ENCODE measurements around the gene PPM1N.

PPM1N gene

GRCh38 chr19:45498411-45499195 is at the start of gene PPM1N:
TSS of gene PPM1N (plus strand) at chr19:45498443. CDS start at chr19:45498473, 30 bp downstream.
- peak in 1 of 14 donors; percentile 5 for DNase-seq

GRCh38 chr19:45448887-45449299 is 49.4 kb upstream of the PPM1N start:
- no peak for DNase-seq

GRCh38 chr19:45450012-45450333 is 48.3 kb upstream of the PPM1N start:
- DNase-seq: no peak

- peak in 2 of 14 donors; percentile 20 to 64 for DNase-seq
Observed at GRCh38 chr19:45451131-45451849, 47.0 kb upstream of the PPM1N start.

- no peak for DNase-seq
Observed at GRCh38 chr19:45451850-45452387, 46.3 kb upstream of the PPM1N start.

GRCh38 chr19:45455707-45456499 is 42.3 kb upstream of the PPM1N start:
- peak in 10 of 14 donors; percentile 11 to 66 (median 24) for DNase-seq

GRCh38 chr19:45456500-45456815 is 41.8 kb upstream of the PPM1N start:
- no peak for DNase-seq

GRCh38 chr19:45457776-45458175 is 40.5 kb upstream of the PPM1N start:
- DNase-seq: no peak

GRCh38 chr19:45460807-45461347 is 37.4 kb upstream of the PPM1N start:
- no peak for DNase-seq

- DNase-seq: no peak
Observed at GRCh38 chr19:45462174-45462573, 36.1 kb upstream of the PPM1N start.

- no peak for DNase-seq
Observed at GRCh38 chr19:45463241-45463640, 35.0 kb upstream of the PPM1N start.

GRCh38 chr19:45464274-45464673 is 34.0 kb upstream of the PPM1N start:
- no peak for DNase-seq

GRCh38 chr19:45464852-45465441 is 33.3 kb upstream of the PPM1N start:
- DNase-seq: no peak

GRCh38 chr19:45467115-45467455 is 31.2 kb upstream of the PPM1N start:
- DNase-seq: no peak

- DNase-seq: peak; percentile 77 to 99 (median 94)
Observed at GRCh38 chr19:45467456-45468158, 30.6 kb upstream of the PPM1N start, which contains the start of gene FOSB. TSS of gene FOSB (plus strand) at chr19:45467996. CDS start at chr19:45468587, 591 bp downstream.

- DNase-seq: peak in 2 of 14 donors; percentile 29 to 54
Observed at GRCh38 chr19:45468159-45468651, 30.0 kb upstream of the PPM1N start.

GRCh38 chr19:45468803-45469131 is 29.5 kb upstream of the PPM1N start:
- DNase-seq: peak in 1 of 14 donors; percentile 61

GRCh38 chr19:45469132-45469944 is 28.9 kb upstream of the PPM1N start:
- peak; percentile 38 to 95 (median 75) for DNase-seq

GRCh38 chr19:45469945-45470761 is 28.1 kb upstream of the PPM1N start:
- DNase-seq: no peak

GRCh38 chr19:45470762-45471081 is 27.5 kb upstream of the PPM1N start:
- DNase-seq: no peak
